A204.1 (cell line): Measurements from ENCODE around the gene TRIM7.
"Not testable (repeated sequence)": the region's sequence is repeated elsewhere in the genome, so short reads cannot be mapped to it uniquely, and the experiment has no call there.

Experiments used
- FAIRE-seq: peaks from 2 replicates; lab custom pipeline; 2012; peaks lifted over from hg19 to GRCh38; lab: Jason Lieb, UNC

The TRIM7 gene

GRCh38 chr5:181192337-181193046 lies 12.5 kb downstream of the TRIM7 start:
- no peak for FAIRE-seq

- peak; percentile 39 for FAIRE-seq
Measured at GRCh38 chr5:181191526-181192336, 13.3 kb downstream of the TRIM7 start.

- FAIRE-seq = no peak
Measured at GRCh38 chr5:181190711-181191525, 14.1 kb downstream of the TRIM7 start.

- no peak for FAIRE-seq
Measured at GRCh38 chr5:181189962-181190710, 14.9 kb downstream of the TRIM7 start.

- FAIRE-seq = no peak
Measured at GRCh38 chr5:181189363-181189961, 15.5 kb downstream of the TRIM7 start.

GRCh38 chr5:181188700-181189362 lies 16.2 kb downstream of the TRIM7 start:
- FAIRE-seq = no peak

- no peak for FAIRE-seq
Measured at GRCh38 chr5:181187500-181188213, 17.3 kb downstream of the TRIM7 start.

GRCh38 chr5:181186986-181187499 lies 18.0 kb downstream of the TRIM7 start:
- no peak for FAIRE-seq

GRCh38 chr5:181186022-181186421 lies 19.0 kb downstream of the TRIM7 start:
- no peak for FAIRE-seq

- FAIRE-seq = no peak
Measured at GRCh38 chr5:181185560-181185959, 19.4 kb downstream of the TRIM7 start.

GRCh38 chr5:181184845-181185216 lies 20.2 kb downstream of the TRIM7 start:
- no peak for FAIRE-seq

GRCh38 chr5:181182651-181183050 lies 22.3 kb downstream of the TRIM7 start:
- no peak for FAIRE-seq

- no peak for FAIRE-seq
Measured at GRCh38 chr5:181181650-181182565, 23.1 kb downstream of the TRIM7 start.

- FAIRE-seq = not testable (repeated sequence)
Measured at GRCh38 chr5:181177559-181177958, 27.4 kb downstream of the TRIM7 start.

GRCh38 chr5:181176254-181176952 lies 28.6 kb downstream of the TRIM7 start:
- no peak for FAIRE-seq

GRCh38 chr5:181173420-181174342 lies 31.3 kb downstream of the TRIM7 start:
- FAIRE-seq = peak; percentile 43

GRCh38 chr5:181173027-181173419 lies 32.0 kb downstream of the TRIM7 start:
- no peak for FAIRE-seq
